Neutrophil (primary cell): ENCODE data around the gene RSPH6A.

Experiments
- H3K27ac ChIP-seq: fragments of 200-600 bp; sonication (generic); 2 replicates; pipeline ENCODE4 v1.5.1; 2016; ENCODE audit warnings: mild to moderate bottlenecking, moderate library complexity
- H3K27me3 ChIP-seq: fragments of 200-600 bp; sonication (generic); 2 replicates; pipeline ENCODE4 v1.6.0; 2016; ENCODE audit warnings: mild to moderate bottlenecking
- H3K36me3 ChIP-seq: fragments of 200-600 bp; sonication (generic); 2 replicates; pipeline ENCODE4 v1.5.1; 2017
- H3K4me1 ChIP-seq, 2 experiments: fragments of 200-600 bp in 1 of 2; sonication (generic) in 1 of 2; 1 replicate in 1 of 2; 2 replicates in 1 of 2; pipeline versions ENCODE4 v1.5.1 to v1.6.1; 2013 to 2016; ENCODE audit warnings: low read depth in 1 of 2, low read length in 1 of 2, mild to moderate bottlenecking in 1 of 2, moderate library complexity in 1 of 2; ENCODE audit not compliant: control insufficient read depth in 1 of 2, insufficient read depth in 1 of 2
- H3K4me3 ChIP-seq, 2 experiments: fragments of 200-600 bp in 1 of 2; sonication (generic) in 1 of 2; 1 replicate in 1 of 2; 2 replicates in 1 of 2; pipeline ENCODE4 v1.5.1; 2013 to 2016; ENCODE audit warnings: low read depth in 1 of 2, low read length in 1 of 2, mild to moderate bottlenecking in 1 of 2, moderate library complexity in 1 of 2
- H3K9me3 ChIP-seq: fragments of 200-600 bp; sonication (generic); 2 replicates; pipeline ENCODE4 v1.5.1; 2016
- TF ChIP-seq, protein P1 (sequence below): fragments of 200-600 bp; sonication (generic); IDR thresholded peaks from 2 replicates; pipeline ENCODE4 v1.5.1; 2016; ENCODE audit warnings: antibody characterized with exemption

RSPH6A gene

DNA sequence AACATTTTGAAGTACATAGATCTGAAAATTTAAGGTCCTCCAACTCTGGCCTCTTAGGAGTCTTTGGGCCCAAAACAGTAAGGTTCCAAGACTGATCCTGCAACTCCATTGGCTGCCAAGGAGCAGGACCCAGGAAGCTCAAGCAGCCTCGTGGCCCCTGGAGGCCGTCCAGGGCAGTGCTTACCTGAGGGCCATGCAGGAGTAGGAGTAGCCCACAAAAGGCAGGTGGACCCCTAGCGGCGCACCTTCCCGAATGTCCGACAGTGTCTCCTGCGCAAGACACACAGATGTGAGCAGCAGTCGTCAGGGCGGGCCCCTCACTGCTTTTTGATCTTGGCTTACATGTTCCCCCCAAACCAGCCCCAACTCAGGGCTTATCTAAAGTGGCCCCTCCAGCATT is 40.3 kb downstream of the RSPH6A start:
- H3K4me3 ChIP-seq = no peak overlapping the region
- no peaks in the 10 kb centered on the region for H3K36me3 ChIP-seq
- H3K27ac ChIP-seq = no peak overlapping the region
- H3K27me3 ChIP-seq = peaks cover 99% of the 10 kb centered on the region
- no peaks in the 10 kb centered on the region for H3K9me3 ChIP-seq
- TF ChIP-seq, protein P1, sequence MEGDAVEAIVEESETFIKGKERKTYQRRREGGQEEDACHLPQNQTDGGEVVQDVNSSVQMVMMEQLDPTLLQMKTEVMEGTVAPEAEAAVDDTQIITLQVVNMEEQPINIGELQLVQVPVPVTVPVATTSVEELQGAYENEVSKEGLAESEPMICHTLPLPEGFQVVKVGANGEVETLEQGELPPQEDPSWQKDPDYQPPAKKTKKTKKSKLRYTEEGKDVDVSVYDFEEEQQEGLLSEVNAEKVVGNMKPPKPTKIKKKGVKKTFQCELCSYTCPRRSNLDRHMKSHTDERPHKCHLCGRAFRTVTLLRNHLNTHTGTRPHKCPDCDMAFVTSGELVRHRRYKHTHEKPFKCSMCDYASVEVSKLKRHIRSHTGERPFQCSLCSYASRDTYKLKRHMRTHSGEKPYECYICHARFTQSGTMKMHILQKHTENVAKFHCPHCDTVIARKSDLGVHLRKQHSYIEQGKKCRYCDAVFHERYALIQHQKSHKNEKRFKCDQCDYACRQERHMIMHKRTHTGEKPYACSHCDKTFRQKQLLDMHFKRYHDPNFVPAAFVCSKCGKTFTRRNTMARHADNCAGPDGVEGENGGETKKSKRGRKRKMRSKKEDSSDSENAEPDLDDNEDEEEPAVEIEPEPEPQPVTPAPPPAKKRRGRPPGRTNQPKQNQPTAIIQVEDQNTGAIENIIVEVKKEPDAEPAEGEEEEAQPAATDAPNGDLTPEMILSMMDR = no peak
- peaks cover 16 to 21% of the 10 kb centered on the region in 2 experiments for H3K4me1 ChIP-seq

DNA sequence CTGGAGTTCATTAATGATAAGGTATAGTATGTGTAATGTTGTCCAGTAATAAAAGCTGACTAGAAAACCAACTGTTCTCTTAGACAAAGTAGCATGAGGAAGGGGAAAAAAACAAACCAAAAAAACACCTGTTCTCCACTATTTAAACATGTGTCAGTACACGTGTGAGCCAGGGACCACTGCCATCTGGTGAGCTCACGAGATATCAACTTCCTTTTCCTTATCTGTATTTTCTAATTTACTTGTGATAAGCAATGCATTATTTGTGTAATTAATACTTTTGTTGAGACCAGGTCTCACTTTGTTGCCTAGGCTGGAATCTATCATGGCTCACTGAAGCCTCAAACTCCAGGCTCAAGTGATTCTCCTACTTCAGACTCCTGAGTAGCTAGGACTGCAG is 41.7 kb downstream of the RSPH6A start:
- Histone ChIP-seq H3K4me3 (no peak overlapping the region), H3K27ac (no peak overlapping the region), H3K27me3 (peaks cover 99% of the 10 kb centered on the region), H3K4me1 (peaks cover 21 to 25% of the 10 kb centered on the region in 2 experiments), H3K9me3 (no peaks in the 10 kb centered on the region), H3K36me3 (no peaks in the 10 kb centered on the region)
- TF ChIP-seq, protein P1 = no peak

DNA sequence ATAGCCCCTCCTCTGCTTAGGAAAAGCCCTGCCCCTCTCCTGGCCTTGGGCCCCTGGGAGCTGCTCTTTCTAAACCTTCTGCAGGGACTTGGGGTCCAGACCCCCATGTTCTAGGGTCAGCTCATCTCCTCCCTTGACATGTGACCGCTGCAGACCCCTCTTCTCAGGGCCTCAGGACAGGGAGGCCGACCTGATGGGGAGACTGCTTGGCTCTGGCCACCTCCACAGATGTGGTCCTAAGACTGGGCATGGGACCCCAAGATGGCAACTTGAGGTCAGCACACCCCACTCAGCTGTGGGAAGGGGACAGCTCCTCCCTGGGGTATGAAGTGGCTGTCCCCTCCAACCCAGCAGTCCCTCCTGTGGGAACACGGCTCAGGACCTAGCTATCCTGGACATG is 42.2 kb downstream of the RSPH6A start:
- Histone ChIP-seq H3K9me3 (no peaks in the 10 kb centered on the region), H3K4me3 (no peak overlapping the region), H3K4me1 (peaks cover 26 to 30% of the 10 kb centered on the region in 2 experiments), H3K27ac (no peak overlapping the region), H3K27me3 (peaks cover 99% of the 10 kb centered on the region), H3K36me3 (no peaks in the 10 kb centered on the region)
- TF ChIP-seq, protein P1 = no peak

DNA sequence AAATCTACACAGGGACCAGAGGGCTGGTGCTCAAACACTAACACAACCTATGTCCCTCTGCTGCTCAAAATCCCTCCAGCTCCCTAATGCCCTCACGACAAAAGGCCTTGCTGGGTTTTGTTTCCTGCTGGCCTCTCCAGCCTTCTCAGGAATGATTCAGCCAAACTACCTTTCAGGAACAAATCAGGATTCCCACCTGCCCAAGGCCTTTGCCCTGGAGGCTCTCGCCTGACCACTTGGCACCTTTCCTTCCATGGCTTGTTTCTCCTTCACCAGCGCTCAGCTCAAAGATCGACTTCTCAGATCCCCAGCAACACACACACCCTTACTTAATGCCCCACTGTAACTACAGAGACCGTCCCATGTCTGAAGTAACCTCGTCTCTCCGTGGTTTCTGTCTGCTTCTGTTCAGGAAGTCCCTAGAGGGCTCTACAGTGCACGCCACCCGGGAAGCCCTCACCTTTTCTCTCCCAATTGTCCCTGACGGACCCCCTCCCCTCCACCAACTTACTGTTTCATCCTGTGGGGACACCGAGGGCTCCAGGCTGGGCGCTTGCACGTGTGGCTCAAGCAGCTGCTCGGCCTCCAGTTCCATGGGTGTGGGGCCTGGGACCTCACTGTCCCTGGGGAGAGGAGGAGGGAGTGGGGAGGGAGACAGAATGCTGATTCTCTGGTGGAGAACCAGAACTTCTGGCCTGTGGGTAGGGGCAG is 42.8 kb downstream of the RSPH6A start:
- no peaks in the 10 kb centered on the region for H3K36me3 ChIP-seq
- TF ChIP-seq, protein P1 = no peak
- H3K4me3 ChIP-seq = no peak overlapping the region
- peaks cover 99% of the 10 kb centered on the region for H3K27me3 ChIP-seq
- H3K4me1 ChIP-seq = peaks cover 29 to 34% of the 10 kb centered on the region in 2 experiments
- H3K9me3 ChIP-seq = no peaks in the 10 kb centered on the region
- H3K27ac ChIP-seq = no peak overlapping the region

DNA sequence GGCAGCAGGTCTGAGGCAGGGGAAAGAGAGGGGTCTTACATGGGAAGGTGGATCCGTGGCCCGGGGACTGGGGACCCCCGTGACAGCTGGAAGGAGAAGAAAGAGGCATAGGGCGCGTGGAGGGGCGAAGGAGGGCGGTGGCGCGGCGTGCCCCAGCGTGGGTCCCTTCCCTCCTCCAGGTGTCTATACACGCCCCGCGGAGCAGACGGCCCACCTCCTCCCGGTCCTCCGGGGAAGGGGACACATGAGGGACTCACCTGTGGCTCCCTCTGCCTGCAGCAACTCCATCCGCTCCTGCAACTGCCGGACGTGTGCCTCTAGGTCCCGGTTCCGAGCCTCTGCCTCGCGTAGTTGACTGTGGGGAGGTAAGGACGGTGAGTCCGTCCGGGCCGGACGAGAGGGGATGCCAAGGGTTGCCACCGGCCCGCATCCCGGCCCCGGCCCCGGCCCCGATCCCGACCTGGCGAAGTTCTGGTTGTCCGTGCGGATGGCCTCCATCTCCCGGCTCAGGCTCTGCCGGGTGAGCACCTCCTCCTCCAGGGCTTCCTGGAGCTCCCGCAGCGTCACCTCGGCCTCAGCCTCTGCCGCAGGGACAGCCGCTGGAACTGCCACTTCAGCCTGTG is 43.7 kb downstream of the RSPH6A start:
- Histone ChIP-seq H3K27me3 (peaks cover 99% of the 10 kb centered on the region), H3K4me1 (peaks cover 29 to 34% of the 10 kb centered on the region in 2 experiments), H3K36me3 (no peaks in the 10 kb centered on the region), H3K4me3 (no peak overlapping the region), H3K27ac (no peak overlapping the region), H3K9me3 (no peaks in the 10 kb centered on the region)
- TF ChIP-seq, protein P1 = no peak
